ENCODE measurements around the gene ADD2. TPM values are rescaled to one million over a fixed set of nuclear protein-coding genes. Genes with fewer than 3 reads are reported as not detected.

Gene ADD2
- total and polyA plus RNA-seq, 12 donors: 0.20 to 5.6 (median 1.9) TPM; not detected in 1

- peak in 1 of 7 donors; percentile 36 for DNase-seq
- intact Hi-C loops (cut with DNase I): no loop called here
- 65 to 88% (median 83%) methylated on average over 3 to 8 of the region's 8 CpGs for WGBS, 4 donors
Observed at GRCh38 chr2:70705160-70705850, 62.7 kb downstream of the ADD2 start.

GRCh38 chr2:70703900-70704549 is 64.0 kb downstream of the ADD2 start:
- Histone ChIP-seq H3K36me3 (replicated peaks in 1 of 2) (no peaks in the 10 kb centered on the region), H3K4me3 (no peak overlapping the region), H3K27me3 (no peaks in the 10 kb centered on the region), H3K27ac (no peak overlapping the region), H3K9me3 (replicated peaks in 1 of 3) (no peaks in the 10 kb centered on the region), H3K4me1 (replicated peaks in 1 of 2) (no peaks in the 10 kb centered on the region)
- no peak for TF ChIP-seq CTCF (IDR thresholded peaks at IDR 0.05)
- TF ChIP-seq POLR2A (IDR thresholded peaks at IDR 0.05): no peak
- peak in 1 of 7 donors; percentile 45 for DNase-seq
- 49 to 69% (median 65%) methylated on average over 3 to 9 of the region's 9 CpGs for WGBS, 4 donors
- intact Hi-C loops (cut with DNase I): no loop called here

More at GRCh38 chr2:70705160-70705850, 62.7 kb downstream of the ADD2 start:
- Histone ChIP-seq H3K36me3 (replicated peaks in 1 of 2) (no peaks in the 10 kb centered on the region), H3K27ac (no peak overlapping the region), H3K9me3 (replicated peaks in 1 of 3) (no peaks in the 10 kb centered on the region), H3K4me1 (replicated peaks in 1 of 2) (no peaks in the 10 kb centered on the region), H3K4me3 (no peak overlapping the region), H3K27me3 (no peaks in the 10 kb centered on the region)
- TF ChIP-seq POLR2A (IDR thresholded peaks at IDR 0.05): no peak

GRCh38 chr2:70702711-70703395 is 65.1 kb downstream of the ADD2 start:
- H3K4me1 ChIP-seq (replicated peaks in 1 of 2): no peaks in the 10 kb centered on the region
- H3K27ac ChIP-seq: no peak overlapping the region
- H3K27me3 ChIP-seq: peaks cover 4% of the 10 kb centered on the region
- H3K4me3 ChIP-seq: no peak overlapping the region
- 85 to 88% (median 87%) methylated on average over 8 of the region's 8 CpGs for WGBS, 4 donors
- H3K36me3 ChIP-seq (replicated peaks in 1 of 2): no peaks in the 10 kb centered on the region
- intact Hi-C loops (cut with DNase I): no loop called here
- DNase-seq: peak in 1 of 7 donors; percentile 37
- H3K9me3 ChIP-seq (replicated peaks in 1 of 3): no peaks in the 10 kb centered on the region
- TF ChIP-seq CTCF (IDR thresholded peaks at IDR 0.05) (no peak), POLR2A (IDR thresholded peaks at IDR 0.05) (no peak)

- 61 to 76% (median 71%) methylated on average over 3 of the region's 3 CpGs for WGBS, 4 donors
- no peaks in the 10 kb centered on the region for H3K9me3 ChIP-seq (replicated peaks in 1 of 3)
- TF ChIP-seq POLR2A (IDR thresholded peaks at IDR 0.05) (no peak), CTCF (IDR thresholded peaks at IDR 0.05) (no peak)
- peaks cover 7% of the 10 kb centered on the region for H3K27me3 ChIP-seq
- H3K36me3 ChIP-seq (replicated peaks in 1 of 2): no peaks in the 10 kb centered on the region
- DNase-seq: no peak
- no peak overlapping the region for H3K4me3 ChIP-seq
- intact Hi-C loops (cut with DNase I): no loop called here
- no peak overlapping the region for H3K27ac ChIP-seq
- H3K4me1 ChIP-seq (replicated peaks in 1 of 2): no peaks in the 10 kb centered on the region
Observed at GRCh38 chr2:70698847-70699246, 69.2 kb downstream of the ADD2 start.

Measured in adrenal gland (tissue), 12 donors.